GM18498 (cell line): Measurements from ENCODE around the gene TBC1D22A.

ENCODE experiments used
- ATAC-seq: cut with Tn5 transposase; IDR thresholded peaks from one replicate; pipeline ENCODE4 v1.9.1; 2021; ENCODE audit warnings: mild to moderate bottlenecking, moderate library complexity; ENCODE audit not compliant: unreplicated experiment

TBC1D22A gene

GRCh38 chr22:47213571-47214230 is 451.3 kb downstream of the TBC1D22A start:
- ATAC-seq, result no peak

GRCh38 chr22:47215851-47216250 is 453.4 kb downstream of the TBC1D22A start:
- no peak for ATAC-seq

GRCh38 chr22:47218671-47219070 is 456.2 kb downstream of the TBC1D22A start:
- ATAC-seq, result no peak

GRCh38 chr22:47219789-47220188 is 457.3 kb downstream of the TBC1D22A start:
- no peak for ATAC-seq

- ATAC-seq, result no peak
Measured at GRCh38 chr22:47220752-47221151, 458.3 kb downstream of the TBC1D22A start.

GRCh38 chr22:47221840-47222615 is 459.6 kb downstream of the TBC1D22A start:
- no peak for ATAC-seq
